ENCODE data around the gene PXDC1. TPM values are rescaled to one million over a fixed set of nuclear protein-coding genes. Genes with fewer than 3 reads are reported as not detected.

PXDC1 gene
- total and polyA plus RNA-seq, 4 donors = 24.1 to 106 (median 77.6) TPM

DNA sequence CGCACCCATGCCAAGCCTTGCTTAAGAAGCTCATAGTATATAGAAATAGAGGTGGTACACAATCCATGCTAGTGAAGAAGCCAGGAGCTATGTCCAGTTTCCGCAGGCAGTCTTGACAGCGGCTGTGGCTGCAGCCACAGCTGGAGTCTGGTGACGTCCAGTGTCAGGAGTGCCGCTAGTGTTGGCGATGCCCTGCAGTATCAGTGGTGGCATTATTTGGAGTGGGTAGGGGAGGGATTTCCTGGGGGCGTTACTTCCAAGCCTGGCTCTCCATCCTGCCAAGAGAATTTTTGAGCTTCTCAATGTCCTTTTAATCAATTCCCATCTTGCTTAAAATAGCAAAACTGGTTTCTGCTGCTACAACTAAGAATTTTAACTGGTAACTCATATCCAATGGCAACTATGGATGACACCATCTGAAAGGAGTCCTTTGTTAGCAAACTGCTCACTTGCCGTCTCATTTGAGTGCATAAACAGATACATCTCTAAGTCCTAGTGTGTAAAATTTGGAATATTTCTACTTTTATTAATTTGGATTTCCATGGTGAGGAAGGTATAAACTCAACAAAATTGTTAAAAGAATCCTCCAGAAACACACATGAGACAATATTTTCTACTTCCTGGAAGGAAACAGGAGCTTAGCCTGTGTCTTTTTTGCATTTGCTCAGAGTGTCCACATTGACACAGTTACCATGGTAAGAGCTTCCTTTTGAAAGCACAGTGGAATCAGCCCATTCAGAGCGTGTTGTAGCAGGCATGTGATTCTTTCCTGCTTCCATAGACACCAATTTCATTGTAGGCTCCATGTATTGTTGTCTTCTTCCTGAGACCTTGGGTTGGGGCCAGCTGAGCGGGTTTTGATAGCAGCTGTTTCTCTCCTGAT, 44.6 kb upstream of the PXDC1 start:
- WGBS = 87% methylated on average over 10 of the region's 10 CpGs
- Histone ChIP-seq H3K36me3 (ENCODE audit: control insufficient read depth in 4 of 4, insufficient read depth in 3 of 4, low read depth in 1 of 4, low read length in 3 of 4) (no peaks in the 10 kb centered on the region), H3K27me3 (ENCODE audit: control insufficient read depth in 4 of 4, insufficient read depth in 4 of 4, low read length in 3 of 4) (no peaks in the 10 kb centered on the region), H3K4me1 (ENCODE audit: control insufficient read depth in 4 of 4, insufficient read depth in 4 of 4, low read length in 3 of 4) (peaks cover 0 to 2% (median 0%) of the 10 kb centered on the region in 4 donors), H3K9ac (ENCODE audit: low read depth in 1 of 2, low read length in 2 of 2) (no peak overlapping the region), H3K9me3 (ENCODE audit: control insufficient read depth in 4 of 4, low read length in 3 of 4) (no peaks in the 10 kb centered on the region), H3K4me3 (ENCODE audit: low read depth in 1 of 3, low read length in 3 of 3) (no peak overlapping the region), H3K27ac (ENCODE audit: low read depth in 1 of 2, low read length in 2 of 2) (peak overlapping the region; percentile 21 to 44)
- TF ChIP-seq FOXA2 (IDR thresholded peaks at IDR 0.05) (no peak), NR2F2 (IDR thresholded peaks at IDR 0.05) (no peak), YY1 (IDR thresholded peaks at IDR 0.05) (no peak), SP1 (IDR thresholded peaks at IDR 0.05) (peak; percentile 26), TAF1 (conservative IDR thresholded peaks at IDR 0.05) (no peak)
- TF ChIP-seq, protein P1, sequence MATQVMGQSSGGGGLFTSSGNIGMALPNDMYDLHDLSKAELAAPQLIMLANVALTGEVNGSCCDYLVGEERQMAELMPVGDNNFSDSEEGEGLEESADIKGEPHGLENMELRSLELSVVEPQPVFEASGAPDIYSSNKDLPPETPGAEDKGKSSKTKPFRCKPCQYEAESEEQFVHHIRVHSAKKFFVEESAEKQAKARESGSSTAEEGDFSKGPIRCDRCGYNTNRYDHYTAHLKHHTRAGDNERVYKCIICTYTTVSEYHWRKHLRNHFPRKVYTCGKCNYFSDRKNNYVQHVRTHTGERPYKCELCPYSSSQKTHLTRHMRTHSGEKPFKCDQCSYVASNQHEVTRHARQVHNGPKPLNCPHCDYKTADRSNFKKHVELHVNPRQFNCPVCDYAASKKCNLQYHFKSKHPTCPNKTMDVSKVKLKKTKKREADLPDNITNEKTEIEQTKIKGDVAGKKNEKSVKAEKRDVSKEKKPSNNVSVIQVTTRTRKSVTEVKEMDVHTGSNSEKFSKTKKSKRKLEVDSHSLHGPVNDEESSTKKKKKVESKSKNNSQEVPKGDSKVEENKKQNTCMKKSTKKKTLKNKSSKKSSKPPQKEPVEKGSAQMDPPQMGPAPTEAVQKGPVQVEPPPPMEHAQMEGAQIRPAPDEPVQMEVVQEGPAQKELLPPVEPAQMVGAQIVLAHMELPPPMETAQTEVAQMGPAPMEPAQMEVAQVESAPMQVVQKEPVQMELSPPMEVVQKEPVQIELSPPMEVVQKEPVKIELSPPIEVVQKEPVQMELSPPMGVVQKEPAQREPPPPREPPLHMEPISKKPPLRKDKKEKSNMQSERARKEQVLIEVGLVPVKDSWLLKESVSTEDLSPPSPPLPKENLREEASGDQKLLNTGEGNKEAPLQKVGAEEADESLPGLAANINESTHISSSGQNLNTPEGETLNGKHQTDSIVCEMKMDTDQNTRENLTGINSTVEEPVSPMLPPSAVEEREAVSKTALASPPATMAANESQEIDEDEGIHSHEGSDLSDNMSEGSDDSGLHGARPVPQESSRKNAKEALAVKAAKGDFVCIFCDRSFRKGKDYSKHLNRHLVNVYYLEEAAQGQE (IDR thresholded peaks at IDR 0.05) = no peak
- no peak for DNase-seq (ENCODE audit: low spot score)

DNA sequence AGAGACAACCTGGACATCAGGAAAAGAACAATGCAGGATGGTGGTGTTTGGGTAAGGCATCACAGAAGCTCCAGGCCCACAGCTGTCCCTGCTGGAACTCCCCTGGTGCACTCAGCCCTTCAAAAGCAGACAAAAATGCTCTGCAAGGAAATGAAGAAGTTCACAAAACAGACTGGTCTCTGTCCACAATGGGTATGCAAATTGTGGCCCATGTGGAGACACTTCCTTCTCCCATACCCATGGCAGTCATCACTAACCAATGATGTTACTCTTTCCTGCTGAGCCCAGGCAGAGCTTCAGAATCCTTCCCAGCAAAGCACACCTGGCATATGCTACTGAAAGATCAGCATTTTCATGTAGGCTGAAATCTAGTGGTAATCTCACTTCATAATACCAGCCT, 42.6 kb upstream of the PXDC1 start:
- Histone ChIP-seq H3K27me3 (ENCODE audit: control insufficient read depth in 4 of 4, insufficient read depth in 4 of 4, low read length in 3 of 4) (no peaks in the 10 kb centered on the region), H3K4me3 (ENCODE audit: low read depth in 1 of 3, low read length in 3 of 3) (no peak overlapping the region), H3K9ac (ENCODE audit: low read depth in 1 of 2, low read length in 2 of 2) (no peak overlapping the region), H3K27ac (ENCODE audit: low read depth in 1 of 2, low read length in 2 of 2) (no peak overlapping the region), H3K36me3 (ENCODE audit: control insufficient read depth in 4 of 4, insufficient read depth in 3 of 4, low read depth in 1 of 4, low read length in 3 of 4) (no peaks in the 10 kb centered on the region), H3K4me1 (ENCODE audit: control insufficient read depth in 4 of 4, insufficient read depth in 4 of 4, low read length in 3 of 4) (peaks cover 5 to 11% (median 9%) of the 10 kb centered on the region in 4 donors), H3K9me3 (ENCODE audit: control insufficient read depth in 4 of 4, low read length in 3 of 4) (no peaks in the 10 kb centered on the region)
- TF ChIP-seq FOXA2 (IDR thresholded peaks at IDR 0.05) = no peak
- DNase-seq (ENCODE audit: low spot score) = no peak

DNA sequence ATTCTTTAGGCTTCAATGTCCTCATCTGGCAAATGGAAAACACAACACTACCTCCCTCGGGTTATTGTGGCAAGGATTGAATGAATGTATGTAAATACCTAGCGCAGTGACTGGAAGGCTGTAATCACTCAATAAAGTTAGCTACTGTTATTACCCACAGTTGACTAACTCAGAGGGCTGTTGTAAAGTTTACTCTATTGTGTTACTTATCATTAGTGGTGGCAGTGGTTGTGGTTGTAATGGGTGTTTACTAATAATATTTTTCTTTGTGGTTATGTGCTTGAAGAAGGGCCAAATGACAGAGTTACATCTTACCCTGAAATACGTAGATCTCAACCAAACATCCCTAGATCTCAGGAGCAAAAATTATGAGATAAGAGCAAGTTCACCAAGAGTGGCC, 42.0 kb upstream of the PXDC1 start:
- Histone ChIP-seq H3K27me3 (ENCODE audit: control insufficient read depth in 4 of 4, insufficient read depth in 4 of 4, low read length in 3 of 4) (no peaks in the 10 kb centered on the region), H3K4me3 (ENCODE audit: low read depth in 1 of 3, low read length in 3 of 3) (no peak overlapping the region), H3K36me3 (ENCODE audit: control insufficient read depth in 4 of 4, insufficient read depth in 3 of 4, low read depth in 1 of 4, low read length in 3 of 4) (no peaks in the 10 kb centered on the region), H3K9me3 (ENCODE audit: control insufficient read depth in 4 of 4, low read length in 3 of 4) (no peaks in the 10 kb centered on the region), H3K4me1 (ENCODE audit: control insufficient read depth in 4 of 4, insufficient read depth in 4 of 4, low read length in 3 of 4) (peaks cover 5 to 14% (median 9%) of the 10 kb centered on the region in 4 donors), H3K27ac (ENCODE audit: low read depth in 1 of 2, low read length in 2 of 2) (no peak overlapping the region), H3K9ac (ENCODE audit: low read depth in 1 of 2, low read length in 2 of 2) (no peak overlapping the region)
- 93% methylated on average over 3 of the region's 3 CpGs for WGBS
- DNase-seq (ENCODE audit: low spot score) = no peak
- TF ChIP-seq, protein P2, sequence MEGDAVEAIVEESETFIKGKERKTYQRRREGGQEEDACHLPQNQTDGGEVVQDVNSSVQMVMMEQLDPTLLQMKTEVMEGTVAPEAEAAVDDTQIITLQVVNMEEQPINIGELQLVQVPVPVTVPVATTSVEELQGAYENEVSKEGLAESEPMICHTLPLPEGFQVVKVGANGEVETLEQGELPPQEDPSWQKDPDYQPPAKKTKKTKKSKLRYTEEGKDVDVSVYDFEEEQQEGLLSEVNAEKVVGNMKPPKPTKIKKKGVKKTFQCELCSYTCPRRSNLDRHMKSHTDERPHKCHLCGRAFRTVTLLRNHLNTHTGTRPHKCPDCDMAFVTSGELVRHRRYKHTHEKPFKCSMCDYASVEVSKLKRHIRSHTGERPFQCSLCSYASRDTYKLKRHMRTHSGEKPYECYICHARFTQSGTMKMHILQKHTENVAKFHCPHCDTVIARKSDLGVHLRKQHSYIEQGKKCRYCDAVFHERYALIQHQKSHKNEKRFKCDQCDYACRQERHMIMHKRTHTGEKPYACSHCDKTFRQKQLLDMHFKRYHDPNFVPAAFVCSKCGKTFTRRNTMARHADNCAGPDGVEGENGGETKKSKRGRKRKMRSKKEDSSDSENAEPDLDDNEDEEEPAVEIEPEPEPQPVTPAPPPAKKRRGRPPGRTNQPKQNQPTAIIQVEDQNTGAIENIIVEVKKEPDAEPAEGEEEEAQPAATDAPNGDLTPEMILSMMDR (IDR thresholded peaks at IDR 0.05; ENCODE audit: low read depth, low read length, missing input control) = no peak
- no peak for TF ChIP-seq RXRA (IDR thresholded peaks at IDR 0.05)
- no peak for TF ChIP-seq FOXA1 (IDR thresholded peaks at IDR 0.05)
- TF ChIP-seq, protein P3, sequence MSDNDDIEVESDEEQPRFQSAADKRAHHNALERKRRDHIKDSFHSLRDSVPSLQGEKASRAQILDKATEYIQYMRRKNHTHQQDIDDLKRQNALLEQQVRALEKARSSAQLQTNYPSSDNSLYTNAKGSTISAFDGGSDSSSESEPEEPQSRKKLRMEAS (IDR thresholded peaks at IDR 0.05) = no peak
- TF ChIP-seq RAD21 (IDR thresholded peaks at IDR 0.05) = no peak
- TF ChIP-seq HNF4A (conservative IDR thresholded peaks at IDR 0.05) = no peak
- TF ChIP-seq, protein P4, sequence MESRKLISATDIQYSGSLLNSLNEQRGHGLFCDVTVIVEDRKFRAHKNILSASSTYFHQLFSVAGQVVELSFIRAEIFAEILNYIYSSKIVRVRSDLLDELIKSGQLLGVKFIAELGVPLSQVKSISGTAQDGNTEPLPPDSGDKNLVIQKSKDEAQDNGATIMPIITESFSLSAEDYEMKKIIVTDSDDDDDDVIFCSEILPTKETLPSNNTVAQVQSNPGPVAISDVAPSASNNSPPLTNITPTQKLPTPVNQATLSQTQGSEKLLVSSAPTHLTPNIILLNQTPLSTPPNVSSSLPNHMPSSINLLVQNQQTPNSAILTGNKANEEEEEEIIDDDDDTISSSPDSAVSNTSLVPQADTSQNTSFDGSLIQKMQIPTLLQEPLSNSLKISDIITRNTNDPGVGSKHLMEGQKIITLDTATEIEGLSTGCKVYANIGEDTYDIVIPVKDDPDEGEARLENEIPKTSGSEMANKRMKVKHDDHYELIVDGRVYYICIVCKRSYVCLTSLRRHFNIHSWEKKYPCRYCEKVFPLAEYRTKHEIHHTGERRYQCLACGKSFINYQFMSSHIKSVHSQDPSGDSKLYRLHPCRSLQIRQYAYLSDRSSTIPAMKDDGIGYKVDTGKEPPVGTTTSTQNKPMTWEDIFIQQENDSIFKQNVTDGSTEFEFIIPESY (IDR thresholded peaks at IDR 0.05) = no peak
- no peak for TF ChIP-seq YY1 (IDR thresholded peaks at IDR 0.05)
- TF ChIP-seq, protein P5, sequence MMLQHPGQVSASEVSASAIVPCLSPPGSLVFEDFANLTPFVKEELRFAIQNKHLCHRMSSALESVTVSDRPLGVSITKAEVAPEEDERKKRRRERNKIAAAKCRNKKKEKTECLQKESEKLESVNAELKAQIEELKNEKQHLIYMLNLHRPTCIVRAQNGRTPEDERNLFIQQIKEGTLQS (IDR thresholded peaks at IDR 0.05) = no peak
- TF ChIP-seq, protein P1 (IDR thresholded peaks at IDR 0.05) = no peak
- no peak for TF ChIP-seq JUND (IDR thresholded peaks at IDR 0.05)

All from liver (tissue), 9 donors.